Activated T-cell treated with anti-CD3 and anti-CD28 coated beads, Interleukin-2, amount 50 U/mL, for 4 hours (primary cell): Measurements from ENCODE around the gene TAMM41. TPM values are rescaled to one million over a fixed set of nuclear protein-coding genes. Genes with fewer than 3 reads are reported as not detected.
"Not testable (repeated sequence)": the region's sequence is repeated elsewhere in the genome, so short reads cannot be mapped to it uniquely, and the experiment has no call there.

Source experiments
- ATAC-seq, 2 donors: fragments of 200-7000 bp; cut with Tn5 transposase; one replicate each; pipeline ENCODE4 v1.10.0; 2021
- DNase-seq: peaks from one replicate; pipeline ENCODE4 v3.0.0-alpha.2; 2020
- H3K27me3 Mint-ChIP-seq: one replicate; pipeline ENCODE4 v1.8.0; 2021; ENCODE audit warnings: low read depth, mixed read lengths
- H3K36me3 Mint-ChIP-seq: one replicate; pipeline ENCODE4 v1.8.0; 2022; ENCODE audit warnings: mixed read lengths; ENCODE audit not compliant: insufficient read depth
- H3K4me1 Mint-ChIP-seq: one replicate; pipeline ENCODE4 v1.8.0; 2021; ENCODE audit warnings: low read depth, mixed read lengths
- H3K4me3 Mint-ChIP-seq: one replicate; pipeline ENCODE4 v1.8.0; 2021; ENCODE audit warnings: mild to moderate bottlenecking, moderate library complexity, mixed read lengths
- H3K9me3 Mint-ChIP-seq: one replicate; pipeline ENCODE4 v1.8.0; 2021; ENCODE audit warnings: mixed read lengths
- total RNA-seq, 3 donors: library from RNA; stranded (reverse); gene quantifications; one replicate each; pipeline ENCODE4 v1.2.1, GENCODE V29; 2021

Gene TAMM41
- total RNA-seq, 3 donors from 2014 or later, result 35.2 to 43.8 (median 40.2) TPM

DNA sequence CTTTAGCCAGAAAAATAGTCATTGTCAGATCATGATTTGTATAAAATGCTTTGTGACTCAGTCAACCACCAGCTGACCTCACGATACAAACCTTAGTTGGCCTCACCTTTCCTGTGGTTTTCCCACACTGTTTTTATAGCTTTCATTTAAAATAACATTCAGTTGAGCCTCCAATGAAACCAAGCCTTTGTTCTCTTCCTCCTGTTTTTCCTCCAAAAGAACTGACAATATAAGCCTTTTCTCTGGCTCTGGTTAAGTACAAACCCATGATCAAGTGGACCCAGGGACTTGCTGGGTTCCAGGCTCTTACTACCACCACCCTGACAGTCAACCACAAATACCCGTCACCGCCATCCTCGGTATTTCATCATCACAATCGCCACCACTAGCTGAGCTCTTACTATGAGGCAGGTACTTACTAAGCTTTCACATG lies 81.7 kb downstream of the TAMM41 start:
- H3K4me3 Mint-ChIP-seq, result no peak overlapping the region
- DNase-seq (no peak), ATAC-seq (peak; percentile 40 to 84)
- no peaks in the 10 kb centered on the region for H3K9me3 Mint-ChIP-seq
- no peaks in the 10 kb centered on the region for H3K27me3 Mint-ChIP-seq
- peaks cover 9% of the 10 kb centered on the region for H3K4me1 Mint-ChIP-seq
- H3K36me3 Mint-ChIP-seq, result no peaks in the 10 kb centered on the region

DNA sequence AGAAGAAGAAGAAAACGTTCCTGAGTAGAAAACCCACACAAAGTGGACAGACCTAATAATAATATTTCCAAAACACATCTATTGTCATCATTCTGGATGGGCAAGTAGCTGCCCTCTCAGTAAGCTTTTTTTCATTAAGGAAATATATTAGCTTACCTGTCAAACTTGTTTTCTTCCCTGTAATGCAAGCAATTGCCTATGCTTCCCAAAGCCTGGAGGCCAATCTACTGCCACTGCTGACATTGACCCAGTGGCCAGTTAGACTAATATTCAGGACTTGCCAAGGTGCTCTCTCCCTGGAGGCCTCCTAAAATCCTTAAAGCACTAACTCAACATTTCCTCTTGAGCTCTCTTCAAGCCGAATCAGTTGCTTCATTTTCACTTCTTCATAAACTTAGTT lies 86.7 kb downstream of the TAMM41 start:
- no peaks in the 10 kb centered on the region for H3K36me3 Mint-ChIP-seq
- no peak overlapping the region for H3K4me3 Mint-ChIP-seq
- ATAC-seq (no peak), DNase-seq (no peak)
- no peaks in the 10 kb centered on the region for H3K27me3 Mint-ChIP-seq
- peaks cover 2% of the 10 kb centered on the region for H3K4me1 Mint-ChIP-seq
- H3K9me3 Mint-ChIP-seq, result no peaks in the 10 kb centered on the region

DNA sequence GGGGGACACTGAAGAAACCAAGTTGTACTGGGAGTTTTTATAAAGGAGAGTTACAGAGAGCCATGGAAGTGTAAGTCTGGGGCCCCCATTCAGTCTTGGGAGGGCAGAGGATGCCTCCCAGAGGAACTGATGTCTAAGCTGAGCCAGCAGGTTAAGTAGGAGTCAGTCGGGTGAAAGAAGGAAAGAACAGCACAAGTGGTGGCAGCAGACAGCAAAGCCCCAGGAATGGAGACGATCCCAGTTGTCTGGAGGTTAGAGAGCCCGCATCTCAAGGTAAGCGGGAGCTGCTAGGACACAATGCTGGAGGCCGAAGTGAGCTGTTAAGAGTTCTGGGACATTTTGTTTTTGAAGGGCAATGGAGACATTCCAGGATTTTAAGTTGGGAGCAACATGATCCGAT lies 88.8 kb downstream of the TAMM41 start:
- Mint-ChIP-seq H3K4me1 (no peaks in the 10 kb centered on the region), H3K27me3 (no peaks in the 10 kb centered on the region), H3K4me3 (no peak overlapping the region), H3K9me3 (no peaks in the 10 kb centered on the region), H3K36me3 (no peaks in the 10 kb centered on the region)
- no peak for DNase-seq
- no peak for ATAC-seq

GRCh38 chr3:11757441-11757875 lies 89.2 kb downstream of the TAMM41 start:
- no peak overlapping the region for H3K4me3 Mint-ChIP-seq
- H3K9me3 Mint-ChIP-seq, result no peaks in the 10 kb centered on the region
- no peaks in the 10 kb centered on the region for H3K4me1 Mint-ChIP-seq
- no peak for DNase-seq
- H3K27me3 Mint-ChIP-seq, result no peaks in the 10 kb centered on the region
- no peaks in the 10 kb centered on the region for H3K36me3 Mint-ChIP-seq
- ATAC-seq, result no peak

- H3K27me3 Mint-ChIP-seq, result no peaks in the 10 kb centered on the region
- ATAC-seq, result no peak
- no peak for DNase-seq
- H3K4me1 Mint-ChIP-seq, result no peaks in the 10 kb centered on the region
- H3K9me3 Mint-ChIP-seq, result no peaks in the 10 kb centered on the region
- H3K36me3 Mint-ChIP-seq, result no peaks in the 10 kb centered on the region
- H3K4me3 Mint-ChIP-seq, result no peak overlapping the region
These were observed 91.4 kb downstream of the TAMM41 start for GRCh38 chr3:11755276-11755675.

DNA sequence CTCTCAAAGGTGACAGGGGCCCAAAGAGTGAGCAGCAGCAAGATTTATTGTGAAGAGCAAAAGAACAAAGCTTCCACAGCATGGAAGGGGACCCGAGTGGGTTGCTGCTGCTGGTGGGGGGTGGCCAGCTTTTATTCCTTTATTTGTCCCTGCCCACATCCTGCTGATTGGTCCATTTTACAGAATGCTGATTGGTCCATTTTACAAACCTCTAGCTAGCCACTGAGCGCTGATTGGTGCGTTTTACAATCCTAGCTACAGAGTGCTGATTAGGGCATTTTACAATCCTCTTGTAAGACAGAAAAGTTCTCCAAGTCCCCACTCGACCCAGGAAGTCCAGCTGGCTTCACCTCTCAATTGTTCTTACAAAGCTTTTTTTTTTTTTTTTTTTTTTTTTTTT lies 94.4 kb downstream of the TAMM41 start:
- not testable (repeated sequence) for H3K9me3 Mint-ChIP-seq, H3K27me3 Mint-ChIP-seq, ATAC-seq, DNase-seq, H3K4me3 Mint-ChIP-seq, H3K36me3 Mint-ChIP-seq, H3K4me1 Mint-ChIP-seq

DNA sequence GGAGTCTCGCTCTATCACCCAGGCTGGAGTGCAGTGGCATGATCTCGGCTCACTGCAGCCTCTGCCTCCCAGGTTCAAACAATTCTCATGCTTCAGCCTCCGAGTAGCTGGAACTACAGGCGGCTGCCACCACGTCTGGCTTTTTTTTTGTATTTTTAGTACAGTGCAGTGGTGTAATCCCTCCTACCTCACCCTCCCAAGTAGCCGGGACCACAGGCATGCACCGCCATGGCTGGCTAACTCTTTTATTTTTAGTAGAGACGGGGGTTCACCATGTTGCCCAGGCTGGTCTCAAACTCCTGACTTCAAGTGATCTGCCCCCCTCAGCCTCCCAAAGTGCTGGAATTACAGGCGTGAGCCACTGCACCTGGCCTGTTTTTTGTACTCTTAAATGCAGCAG lies 98.4 kb downstream of the TAMM41 start:
- not testable (repeated sequence) for H3K27me3 Mint-ChIP-seq, H3K4me1 Mint-ChIP-seq, ATAC-seq, DNase-seq, H3K9me3 Mint-ChIP-seq, H3K4me3 Mint-ChIP-seq, H3K36me3 Mint-ChIP-seq

Other genes starting within 250 kb of the TAMM41 start
- 10 to 100 TPM; 26.0 to 30.0 (median 28.5) TPM for gene VGLL4, start 203.0 kb downstream of the TAMM41 start, total RNA-seq
- under 1 TPM in 1 of 3 donors, not detected in 2; 0.30 TPM for gene SYN2, start 157.5 kb upstream of the TAMM41 start, total RNA-seq